H1 (cell line): ENCODE results near the gene FOXN3. TPM values are rescaled to one million over a fixed set of nuclear protein-coding genes. Genes with fewer than 3 reads are reported as not detected.

Experiments used
- CHD7 ChIP-seq: fragments of 300-600 bp; sonication (generic); IDR thresholded peaks from 2 replicates; pipeline ENCODE4 v1.7.1; 2012; ENCODE audit warnings: low read length, moderate library complexity, mild to moderate bottlenecking, inconsistent platforms; ENCODE audit not compliant: insufficient replicate concordance
- GTF2F1 ChIP-seq: IDR thresholded peaks from 2 replicates; pipeline ENCODE4 v1.6.1; 2012; ENCODE audit warnings: low read depth, low read length, improper control_type of control experiment, borderline replicate concordance
- POLR2A ChIP-seq, 2 experiments: IDR thresholded peaks; 1 replicate in 1 of 2; 2 replicates in 1 of 2; pipeline ENCODE4 v1.6.1; 2011; ENCODE audit warnings: low read depth in 2 of 2, low read length in 2 of 2, mild to moderate bottlenecking in 2 of 2; ENCODE audit errors: control extremely low read depth in 1 of 2
- YY1 ChIP-seq: IDR thresholded peaks from 2 replicates; pipeline ENCODE4 v1.6.1; 2011; ENCODE audit warnings: low read depth, mild to moderate bottlenecking, low read length
- polyA plus RNA-seq, 7 experiments: library from polyadenylated mRNA; depleted of rRNA in 3 of 7; stranded (reverse) in 5 of 7; unstranded in 2 of 7; fragments of >200 nt in 5 of 7; fragments of 200-250 nt in 2 of 7; gene quantifications; 1 replicate in 5 of 7; 2 replicates in 1 of 7; 4 replicates in 1 of 7; pipeline versions ENCODE4 v1.2.1 to v1.2.3, GENCODE V29; 2011 to 2013; ENCODE audit warnings: missing spikeins in 2 of 7, mixed read lengths in 2 of 7
- total RNA-seq: library from RNA; stranded (reverse); fragmentation: NEBNext Ultra II Directional; extraction: Animal tissue kit (Norgen Biotek cat#: 25700); gene quantifications from 2 replicates; pipeline ENCODE4 v1.2.1, GENCODE V29; 2021

The FOXN3 gene
- total and polyA plus RNA-seq, 2 of the 8 experiments (the other 6 are each of a cell fraction or from before 2014, with no cell fraction given): 52.6 to 178 TPM

DNA sequence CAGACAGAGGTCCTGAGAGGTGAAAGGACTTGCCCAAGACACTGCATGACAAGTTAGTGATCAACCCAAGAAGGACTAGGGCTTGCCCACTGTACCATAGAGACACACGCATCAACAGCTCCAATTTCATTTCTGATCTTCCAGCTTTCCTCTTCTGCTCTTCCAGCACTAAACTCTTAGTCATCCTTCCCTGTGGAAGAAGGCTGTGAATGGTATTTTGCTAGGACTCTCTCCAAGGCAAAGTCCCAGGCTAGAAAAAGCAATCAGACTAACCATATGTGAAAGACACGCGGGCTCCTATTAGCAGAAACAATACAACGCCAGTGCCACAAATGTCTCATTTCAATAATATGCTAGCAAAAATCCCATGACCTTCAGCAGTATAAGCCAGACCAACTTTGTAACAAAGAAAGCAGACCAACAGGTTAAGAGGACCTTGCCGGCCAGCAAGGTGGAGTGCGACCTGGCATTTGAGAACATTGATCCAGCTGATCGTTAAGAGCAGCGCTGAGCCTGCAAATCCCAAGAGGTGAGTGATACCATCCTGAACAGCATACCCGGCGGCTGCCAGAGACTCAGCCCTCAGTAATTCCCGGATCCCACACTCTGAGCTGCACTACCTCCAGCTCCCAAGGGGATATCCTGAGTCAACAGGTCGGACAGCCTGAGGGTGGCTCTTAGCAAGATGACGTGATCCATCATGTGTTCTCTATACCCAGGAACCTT is 132.5 kb downstream of the FOXN3 start (continued):
- no peak for TF ChIP-seq CHD7
- TF ChIP-seq POLR2A (IDR thresholded peaks at IDR 0.05; ENCODE audit: control extremely low read depth in 1 of 2, low read depth in 2 of 2, low read length in 2 of 2): no peak
- no peak for TF ChIP-seq YY1
- no peak for TF ChIP-seq GTF2F1
